Embryonic facial prominence (tissue), 1 donor: ENCODE measurements around the gene TRAK1.
"Not testable (repeated sequence)": the region's sequence is repeated elsewhere in the genome, so short reads cannot be mapped to it uniquely, and the experiment has no call there.

Experiments used
- DNase-seq: peaks from one replicate; pipeline ENCODE4 v3.0.0-alpha.2; 2016; ENCODE audit errors: extremely low spot score

TRAK1 gene

GRCh38 chr3:42090973-42091731, at the start of gene TRAK1:
Gene TRAK1 (plus strand): TSS chr3:42091357. CDS start chr3:42091470, 113 bp downstream.
- peak; percentile 13 for DNase-seq

GRCh38 chr3:42042747-42043098, 48.4 kb upstream of the TRAK1 start:
- no peak for DNase-seq

DNA sequence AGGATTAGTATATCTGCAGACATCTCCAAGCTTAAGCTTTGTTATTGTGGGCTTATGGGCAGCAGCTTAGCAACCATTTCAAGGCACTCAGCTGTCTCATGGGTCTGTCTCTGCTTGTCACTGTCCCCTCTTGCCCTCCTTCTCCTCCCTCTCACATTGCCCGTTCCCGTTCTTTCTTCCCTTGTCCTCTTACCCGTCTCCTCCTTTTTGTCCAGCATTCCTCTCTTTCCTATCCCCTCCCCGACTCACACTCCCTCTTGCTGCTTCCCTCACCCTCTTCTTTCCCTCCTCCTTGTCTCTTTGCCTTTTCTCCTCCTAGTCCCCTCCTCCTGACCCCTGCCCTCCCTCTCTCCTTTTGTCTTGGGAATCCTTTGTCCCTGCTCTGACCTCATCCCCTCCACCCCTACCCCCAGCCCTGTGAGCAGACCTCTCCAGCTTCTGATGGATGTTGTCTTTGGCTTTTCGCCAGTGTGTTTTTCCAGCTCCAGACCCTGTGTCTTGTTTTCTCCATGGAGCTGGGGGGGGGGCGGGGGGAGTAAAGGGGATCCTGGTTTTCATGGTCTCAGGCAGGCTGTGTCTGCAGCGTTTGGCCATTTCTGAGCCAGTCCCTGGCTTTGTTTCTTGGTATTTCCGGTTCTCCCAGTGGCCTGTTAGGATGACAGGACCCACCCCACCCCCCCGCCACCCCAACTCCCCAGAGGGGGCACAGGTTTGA, 47.9 kb upstream of the TRAK1 start:
- peak; percentile 48 for DNase-seq

GRCh38 chr3:42045708-42046243, 45.4 kb upstream of the TRAK1 start:
- DNase-seq = no peak

DNA sequence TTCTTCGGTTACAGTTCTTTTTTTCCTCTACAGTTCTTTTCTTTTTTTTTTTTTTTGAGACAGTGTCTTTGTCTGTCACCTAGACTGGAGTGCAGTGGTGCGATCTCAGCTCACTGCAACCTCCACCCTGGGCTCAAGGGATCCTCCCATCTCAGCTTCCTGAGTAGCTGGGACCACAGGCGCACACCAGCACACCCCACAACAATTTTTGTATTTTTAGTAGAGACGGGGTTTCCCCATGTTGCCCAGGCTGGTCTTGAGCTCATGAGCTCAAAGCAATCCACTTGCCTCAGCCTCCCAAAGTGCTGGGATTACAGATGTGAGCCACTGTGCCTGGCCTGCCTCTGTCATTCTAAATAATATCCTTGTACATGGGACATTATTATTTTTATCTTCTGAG, 42.6 kb upstream of the TRAK1 start:
- not testable (repeated sequence) for DNase-seq

GRCh38 chr3:42050126-42050525, 41.0 kb upstream of the TRAK1 start:
- no peak for DNase-seq

DNA sequence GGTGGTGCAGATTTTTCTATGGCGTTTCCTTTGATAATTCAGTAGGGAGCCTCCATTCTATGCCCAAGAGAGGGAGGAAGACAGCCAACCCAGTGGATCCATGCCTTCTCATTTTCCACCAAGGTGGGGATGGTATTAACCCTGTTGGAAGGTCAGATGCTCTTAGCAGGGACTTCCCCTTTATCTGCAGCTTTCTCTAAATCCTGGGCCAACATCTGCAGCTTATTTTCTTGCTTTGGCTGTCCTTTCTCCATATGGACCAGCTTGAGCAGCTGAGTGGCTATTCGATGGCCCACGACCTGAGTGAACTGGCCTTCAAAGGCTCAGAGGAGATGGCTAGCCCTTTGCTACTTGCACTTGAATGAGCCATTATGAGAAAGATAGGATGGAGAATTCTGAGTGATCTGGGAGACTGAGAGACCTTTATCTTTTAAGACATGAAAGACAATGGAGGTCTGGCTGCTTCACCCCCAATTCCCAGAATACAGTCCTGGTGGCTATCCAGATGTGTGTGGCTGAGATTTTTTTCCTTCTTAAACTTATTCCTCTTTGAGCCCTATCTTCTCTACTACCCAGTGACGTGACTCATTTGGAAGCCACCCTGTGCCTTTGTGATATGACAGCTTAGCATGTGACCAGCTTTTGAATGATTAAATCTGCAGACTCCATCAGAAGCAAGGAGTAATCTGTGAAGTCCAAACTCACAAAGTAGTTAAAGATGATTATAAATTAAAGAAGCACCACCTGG, 39.6 kb upstream of the TRAK1 start:
- DNase-seq = no peak

GRCh38 chr3:42052132-42052483, 39.0 kb upstream of the TRAK1 start:
- DNase-seq = no peak

DNA sequence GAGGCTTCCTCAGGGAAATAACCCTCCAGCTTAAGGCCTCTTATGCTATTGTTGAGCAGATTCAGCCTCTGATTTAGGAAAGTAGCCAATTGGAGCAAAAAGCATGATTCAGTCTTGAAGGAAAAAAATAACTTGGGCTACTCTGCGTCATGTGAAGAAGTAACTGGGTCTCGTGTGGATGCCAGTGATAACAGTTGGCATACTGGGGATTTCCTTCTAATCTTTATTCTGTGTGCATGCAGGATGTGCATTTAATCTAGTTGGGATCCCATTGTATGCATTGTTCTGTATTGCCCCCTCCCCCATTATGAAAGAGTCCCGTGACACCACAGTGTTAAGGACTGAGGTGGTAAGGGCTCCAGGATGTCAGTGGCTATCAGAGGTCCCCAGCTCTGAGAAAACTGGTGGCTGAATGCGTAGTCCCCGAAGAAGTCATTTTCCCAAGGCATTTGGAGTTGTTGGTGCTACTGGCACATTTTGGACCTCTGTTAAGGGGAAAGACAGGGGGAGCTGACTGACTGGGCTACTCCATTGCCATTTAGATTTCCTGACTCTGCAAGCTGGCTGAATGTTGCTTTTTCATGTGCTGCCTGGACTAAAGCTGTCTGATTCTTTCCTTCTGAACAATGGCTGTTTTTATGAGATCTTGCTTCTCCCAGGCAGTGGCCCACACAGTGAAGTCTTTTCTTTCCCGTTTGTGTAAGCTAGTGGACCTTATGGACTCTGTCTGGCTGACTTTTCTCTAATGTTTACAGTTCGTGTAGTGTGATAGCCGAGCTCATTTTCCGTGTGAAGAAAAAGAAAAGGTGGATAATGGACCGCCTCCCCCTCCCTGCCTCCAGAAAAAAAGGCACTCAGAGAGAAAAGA, 38.4 kb upstream of the TRAK1 start:
- DNase-seq = no peak

DNA sequence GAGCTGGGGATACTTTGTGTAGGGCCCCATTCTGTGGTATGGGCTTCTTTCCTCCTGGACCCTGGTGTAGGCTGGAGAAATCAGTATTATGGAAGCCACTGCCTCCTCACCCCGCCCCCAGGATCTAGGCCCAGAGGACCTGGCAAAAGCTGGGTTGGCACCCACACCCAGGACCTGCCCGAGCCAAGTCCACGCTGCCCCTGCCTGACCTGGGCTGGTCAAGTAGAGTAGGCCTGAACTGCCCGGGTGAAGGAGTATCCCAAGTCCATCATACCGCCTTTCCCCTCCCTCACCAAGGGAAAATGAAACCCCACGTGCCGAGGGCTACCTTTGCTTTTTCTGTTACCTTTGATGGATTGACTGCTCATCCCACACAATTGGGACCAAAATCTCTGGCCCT, 37.7 kb upstream of the TRAK1 start:
- no peak for DNase-seq

DNA sequence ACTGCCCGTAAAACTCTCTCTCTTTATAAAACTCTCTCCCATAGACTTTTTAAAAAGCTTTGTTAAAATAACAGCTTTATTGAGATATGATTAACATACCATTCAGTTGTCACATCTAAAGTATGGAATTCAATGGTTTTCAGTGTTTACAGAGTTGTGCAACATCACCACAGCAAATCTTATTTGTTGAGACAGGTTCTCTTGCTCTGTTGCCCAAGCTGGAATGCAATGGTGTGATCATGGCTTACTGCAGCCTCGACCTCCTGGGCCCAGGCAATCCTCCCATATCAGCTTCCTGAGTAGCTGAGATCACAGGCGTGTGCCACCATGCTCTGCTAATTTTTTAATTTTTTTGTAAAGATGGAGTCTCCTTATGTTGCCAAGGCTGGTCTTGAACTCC, 35.9 kb upstream of the TRAK1 start:
- no peak for DNase-seq

DNA sequence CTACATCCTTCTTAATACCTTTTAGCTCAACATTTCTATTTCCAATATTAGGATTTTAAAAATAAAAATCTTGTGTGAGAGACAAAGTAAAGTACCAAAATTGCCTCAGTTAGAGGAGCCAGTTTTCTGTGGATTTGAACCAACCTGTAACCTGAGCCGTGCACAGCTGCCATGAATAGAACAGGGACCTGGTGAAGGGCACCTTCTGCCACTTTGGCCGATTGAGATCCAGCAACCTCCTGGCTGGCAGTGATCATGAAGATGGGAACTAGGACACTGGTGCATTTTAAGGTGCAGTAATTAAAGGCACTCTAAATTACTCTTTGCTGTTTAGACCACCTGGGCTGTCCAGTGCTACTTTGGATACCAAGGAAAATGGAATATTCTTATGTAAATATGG, 34.3 kb upstream of the TRAK1 start:
- DNase-seq = no peak

DNA sequence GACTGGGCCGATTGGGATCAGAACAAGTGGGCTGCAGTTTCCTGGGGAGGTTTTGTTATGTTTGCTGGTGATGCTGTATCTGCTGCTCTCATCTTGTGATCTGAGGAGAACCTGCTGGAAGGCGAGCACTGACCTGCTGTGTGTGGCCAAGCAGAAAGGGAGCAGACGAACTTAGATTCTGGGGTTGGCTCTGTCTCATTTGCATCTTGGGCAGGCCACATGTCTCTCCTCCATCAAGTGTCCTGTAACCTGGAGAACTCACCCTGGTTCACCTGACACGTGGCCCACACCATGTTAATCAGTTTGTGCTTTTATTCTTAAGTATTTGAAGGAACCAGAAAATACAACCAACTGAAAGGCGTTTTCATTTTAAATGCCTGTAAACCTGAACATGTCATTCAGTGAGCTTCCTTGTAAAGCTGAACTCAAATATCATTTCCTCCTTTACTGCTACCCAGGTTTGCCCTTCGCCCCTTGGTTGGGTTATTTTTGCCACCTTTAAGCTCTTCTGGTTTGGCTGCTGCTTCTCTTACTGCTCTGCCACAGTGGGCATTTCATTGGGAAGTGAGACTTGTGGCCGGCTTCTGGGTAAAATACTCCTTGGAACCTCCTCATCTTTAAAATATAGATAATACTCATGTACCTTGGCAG, 33.5 kb upstream of the TRAK1 start:
- DNase-seq = no peak

- no peak for DNase-seq
Measured at GRCh38 chr3:42061025-42061712, 30.0 kb upstream of the TRAK1 start.

- DNase-seq = peak; percentile 52
Measured at GRCh38 chr3:42061713-42062380, 29.3 kb upstream of the TRAK1 start.

DNA sequence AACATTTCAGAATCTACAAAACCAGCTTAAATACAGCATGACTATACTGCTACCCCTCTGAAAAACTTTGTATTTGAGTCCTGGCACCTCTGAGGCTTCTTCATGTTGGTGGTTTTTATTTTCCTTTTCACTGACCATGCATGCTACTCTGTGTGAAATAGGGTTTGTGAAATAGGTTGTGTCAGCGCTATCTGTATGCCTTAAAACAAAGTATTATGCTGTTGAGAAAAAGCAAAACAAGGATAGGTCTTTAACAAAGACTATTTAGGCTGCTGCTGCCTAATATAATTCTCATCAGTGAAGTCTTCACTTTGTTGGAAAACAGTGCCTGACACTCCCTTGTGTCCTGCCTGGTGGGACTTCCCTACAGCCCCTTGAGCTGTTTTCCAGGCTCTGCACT, 28.7 kb upstream of the TRAK1 start:
- DNase-seq = no peak

GRCh38 chr3:42063888-42064287, 27.3 kb upstream of the TRAK1 start:
- DNase-seq = no peak

DNA sequence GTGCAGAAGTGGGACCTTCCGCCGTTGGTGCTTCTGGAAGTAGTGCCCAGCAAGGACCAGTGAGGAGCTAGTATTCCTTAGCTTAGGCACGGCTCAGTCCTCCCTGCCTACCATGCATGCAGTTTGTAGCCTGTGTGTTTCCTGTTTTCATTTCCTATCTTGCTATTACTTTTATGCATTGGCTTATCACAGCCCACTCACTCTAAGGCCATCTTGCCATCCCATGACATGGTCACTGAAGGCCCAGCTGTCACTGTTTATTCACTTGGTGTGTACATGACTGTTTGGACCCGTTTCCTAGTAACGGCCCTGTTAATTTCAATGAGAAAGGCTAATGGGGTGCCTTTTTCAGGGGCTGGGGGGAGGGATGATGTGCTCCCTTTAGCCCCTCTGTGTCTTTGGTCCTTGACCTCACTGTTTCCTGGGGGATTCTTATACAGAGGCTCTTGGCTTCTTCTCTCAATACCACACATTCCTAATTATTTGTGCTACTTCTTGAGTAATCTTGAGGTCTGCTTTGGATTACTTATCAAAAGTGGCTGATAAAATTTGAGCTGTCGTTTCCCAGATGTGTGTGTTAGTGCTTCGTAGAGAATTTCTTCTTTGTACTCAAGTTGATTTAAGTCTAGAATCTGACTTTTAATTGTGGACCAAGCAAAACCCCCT, 24.5 kb upstream of the TRAK1 start:
- DNase-seq = peak; percentile 60

DNA sequence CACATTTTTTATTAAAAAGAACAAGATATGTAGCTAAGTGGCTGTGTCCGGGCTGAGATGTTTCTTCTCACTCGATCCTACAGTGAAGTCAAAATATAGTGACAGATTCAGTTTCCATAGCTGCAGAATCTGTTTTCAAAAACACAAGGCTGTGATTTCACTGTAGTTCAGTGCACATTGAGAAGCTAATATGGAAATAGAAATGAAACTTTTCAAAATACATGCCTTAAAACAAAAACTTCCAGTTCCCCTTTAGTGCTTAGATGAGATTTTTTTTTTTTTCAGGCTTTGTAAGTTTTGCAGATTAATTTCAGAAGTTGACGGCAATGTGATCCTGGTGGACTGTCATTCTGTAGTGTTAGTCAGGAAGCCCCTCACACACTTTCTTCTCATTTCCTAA, 23.8 kb upstream of the TRAK1 start:
- DNase-seq = peak; percentile 72
